GM06990 (cell line): ENCODE results near the gene LILRB3.
"Not testable (repeated sequence)": the region's sequence is repeated elsewhere in the genome, so short reads cannot be mapped to it uniquely, and the experiment has no call there.

Source experiments
- DNase-seq: peaks from one replicate; pipeline ENCODE4 v3.0.0-alpha.2; 2011; ENCODE audit not compliant: insufficient read length; ENCODE audit errors: extremely low read depth
- H3K27me3 ChIP-seq: replicated peaks from 2 replicates; pipeline ENCODE4 v1.6.0; 2011; ENCODE audit warnings: low read length; ENCODE audit not compliant: control insufficient read depth, insufficient read depth
- H3K36me3 ChIP-seq: 2 replicates; pipeline ENCODE4 v1.5.1; 2011; ENCODE audit warnings: low read length; ENCODE audit not compliant: control insufficient read depth, insufficient read depth
- H3K4me3 ChIP-seq: replicated peaks from 2 replicates; pipeline ENCODE4 v1.5.1; 2011; ENCODE audit warnings: low read depth, mild to moderate bottlenecking, control low read depth, low read length
- CTCF ChIP-seq: IDR thresholded peaks from 2 replicates; pipeline ENCODE4 v1.5.1; 2011; ENCODE audit warnings: low read length, control low read depth, mild to moderate bottlenecking, inconsistent platforms; ENCODE audit not compliant: insufficient read depth, poor library complexity, severe bottlenecking

LILRB3 gene

GRCh38 chr19:54245936-54246335 is 23.1 kb upstream of the LILRB3 start:
- H3K36me3 ChIP-seq, result no peaks in the 10 kb centered on the region
- no peaks in the 10 kb centered on the region for H3K27me3 ChIP-seq
- no peak overlapping the region for H3K4me3 ChIP-seq
- TF ChIP-seq CTCF, result no peak
- no peak for DNase-seq

GRCh38 chr19:54243809-54244208 is 21.0 kb upstream of the LILRB3 start:
- H3K27me3 ChIP-seq, H3K4me3 ChIP-seq, DNase-seq, H3K36me3 ChIP-seq: not testable (repeated sequence)

GRCh38 chr19:54242646-54243045 is 19.8 kb upstream of the LILRB3 start, which contains the start of gene LILRA6:
TSS of gene LILRA6 (minus strand) at chr19:54242790.
- not testable (repeated sequence) for H3K36me3 ChIP-seq, H3K4me3 ChIP-seq, H3K27me3 ChIP-seq, DNase-seq

- H3K36me3 ChIP-seq, H3K27me3 ChIP-seq, DNase-seq, H3K4me3 ChIP-seq: not testable (repeated sequence)
Measured at GRCh38 chr19:54242234-54242633, 19.4 kb upstream of the LILRB3 start.

GRCh38 chr19:54240372-54241336 is 17.8 kb upstream of the LILRB3 start:
- H3K36me3 ChIP-seq, H3K4me3 ChIP-seq, DNase-seq, H3K27me3 ChIP-seq: not testable (repeated sequence)

- not testable (repeated sequence) for DNase-seq, H3K36me3 ChIP-seq, H3K4me3 ChIP-seq, H3K27me3 ChIP-seq
Measured at GRCh38 chr19:54239491-54240371, 16.9 kb upstream of the LILRB3 start.

GRCh38 chr19:54233941-54234340 is 11.1 kb upstream of the LILRB3 start:
- H3K27me3 ChIP-seq, result no peaks in the 10 kb centered on the region
- no peak overlapping the region for H3K4me3 ChIP-seq
- TF ChIP-seq CTCF, result no peak
- DNase-seq, result no peak
- H3K36me3 ChIP-seq, result no peaks in the 10 kb centered on the region
